GM18951 (cell line): ENCODE results near the gene SLC27A5.
"Not testable (repeated sequence)": the region's sequence is repeated elsewhere in the genome, so short reads cannot be mapped to it uniquely, and the experiment has no call there.

Source experiments
- POLR2A ChIP-seq: IDR thresholded peaks from 4 replicates; pipeline ENCODE4 v1.6.1; 2011; ENCODE audit warnings: mild to moderate bottlenecking; ENCODE audit not compliant: insufficient read length, insufficient read depth; ENCODE audit errors: extremely low read depth
- in situ Hi-C: fragments of 300-500 bp; cut with MboI; formaldehyde crosslinking; loops from one replicate; pipeline ENCODE4 v1.12.0; 2022; ENCODE audit warnings: low sequenced_read_pairs, mixed read lengths, inconsistent platforms; ENCODE audit not compliant: unreplicated experiment

Gene SLC27A5

GRCh38 chr19:58469241-58470013, 42.4 kb downstream of the SLC27A5 start:
- in situ Hi-C loops = no loop called here
- TF ChIP-seq POLR2A = no peak

- in situ Hi-C loops = no loop called here
- TF ChIP-seq POLR2A = no peak
Measured at GRCh38 chr19:58468216-58468839, 43.5 kb downstream of the SLC27A5 start.

GRCh38 chr19:58466760-58467589, 44.8 kb downstream of the SLC27A5 start, which contains the start of gene ZNF324:
TSS of gene ZNF324 (plus strand) at chr19:58467080. CDS start at chr19:58469186, 2,106 bp downstream.
- TF ChIP-seq POLR2A = peak; percentile 79
- in situ Hi-C loops = no loop called here

- in situ Hi-C loops = no loop called here
- no peak for TF ChIP-seq POLR2A
Measured at GRCh38 chr19:58466089-58466759, 45.6 kb downstream of the SLC27A5 start.

- in situ Hi-C loops = no loop called here
- TF ChIP-seq POLR2A = no peak
Measured at GRCh38 chr19:58460039-58460438, 51.8 kb downstream of the SLC27A5 start.

- in situ Hi-C loops = no loop called here
- TF ChIP-seq POLR2A = no peak
Measured at GRCh38 chr19:58456111-58456510, 55.7 kb downstream of the SLC27A5 start.

- in situ Hi-C loops = no loop called here
- no peak for TF ChIP-seq POLR2A
Measured at GRCh38 chr19:58455306-58455705, 56.5 kb downstream of the SLC27A5 start.

GRCh38 chr19:58453743-58454142, 58.0 kb downstream of the SLC27A5 start:
- in situ Hi-C loops = no loop called here
- TF ChIP-seq POLR2A = no peak

GRCh38 chr19:58451358-58452101, 60.3 kb downstream of the SLC27A5 start, which contains the start of gene ZNF324B:
TSS of gene ZNF324B (plus strand) at chr19:58451622. CDS start at chr19:58453702, 2,080 bp downstream.
- in situ Hi-C loops = no loop called here
- peak; percentile 71 for TF ChIP-seq POLR2A

GRCh38 chr19:58450856-58451357, 60.9 kb downstream of the SLC27A5 start:
- in situ Hi-C loops = no loop called here
- no peak for TF ChIP-seq POLR2A

- in situ Hi-C loops = not testable (repeated sequence)
Measured at GRCh38 chr19:58449980-58450379, 61.8 kb downstream of the SLC27A5 start.

- in situ Hi-C loops = not testable (repeated sequence)
Measured at GRCh38 chr19:58448860-58449259, 62.9 kb downstream of the SLC27A5 start.
